Smooth muscle cell (in vitro differentiated cells): ENCODE data around the gene SLC29A1. TPM values are rescaled to one million over a fixed set of nuclear protein-coding genes. Genes with fewer than 3 reads are reported as not detected.

ENCODE experiments used
- DNase-seq: peaks from one replicate; lab custom pipeline; 2025; ENCODE audit not compliant: unreplicated experiment; lab: John Stamatoyannopoulos, UW
- H2AFZ ChIP-seq: fragments of 200-600 bp; sonication (generic); 2 replicates; pipeline ENCODE4 v1.6.0; 2016; ENCODE audit warnings: antibody characterized with exemption, low read depth, mild to moderate bottlenecking
- H3F3A ChIP-seq: fragments of 200-600 bp; sonication (generic); 2 replicates; pipeline ENCODE4 v1.6.0; 2017; ENCODE audit warnings: antibody characterized with exemption, low read depth
- H3K27ac ChIP-seq: fragments of 200-600 bp; sonication (generic); 2 replicates; pipeline ENCODE4 v1.5.1; 2016; ENCODE audit warnings: low read depth, mild to moderate bottlenecking
- H3K27me3 ChIP-seq: fragments of 200-600 bp; sonication (generic); 2 replicates; pipeline ENCODE4 v1.6.1; 2016; ENCODE audit warnings: low read depth, mild to moderate bottlenecking
- H3K36me3 ChIP-seq: fragments of 200-600 bp; sonication (generic); 2 replicates; pipeline ENCODE4 v1.5.1; 2016; ENCODE audit warnings: low read depth
- H3K4me1 ChIP-seq: fragments of 200-600 bp; sonication (generic); 2 replicates; pipeline ENCODE4 v1.5.1; 2016; ENCODE audit warnings: low read depth
- H3K4me2 ChIP-seq: fragments of 200-600 bp; sonication (generic); 2 replicates; pipeline ENCODE4 v1.6.0; 2016; ENCODE audit warnings: mild to moderate bottlenecking
- H3K4me3 ChIP-seq: fragments of 200-600 bp; sonication (generic); 2 replicates; pipeline ENCODE4 v1.5.1; 2016; ENCODE audit warnings: mild to moderate bottlenecking
- H3K79me2 ChIP-seq: fragments of 200-600 bp; sonication (generic); 2 replicates; pipeline ENCODE4 v1.6.0; 2016; ENCODE audit warnings: low read depth, mild to moderate bottlenecking
- H3K9ac ChIP-seq: fragments of 200-600 bp; sonication (generic); 2 replicates; pipeline ENCODE4 v1.6.0; 2016; ENCODE audit warnings: low read depth
- H3K9me3 ChIP-seq: fragments of 200-600 bp; sonication (generic); replicated peaks from 2 replicates; pipeline ENCODE4 v1.5.1; 2016; ENCODE audit warnings: low read depth
- H4K20me1 ChIP-seq: fragments of 200-600 bp; sonication (generic); 2 replicates; pipeline ENCODE4 v1.6.0; 2016; ENCODE audit warnings: low read depth
- CTCF ChIP-seq: fragments of 200-600 bp; sonication (generic); IDR thresholded peaks from 2 replicates; pipeline ENCODE4 v1.5.1; 2017; ENCODE audit warnings: borderline replicate concordance, mild to moderate bottlenecking, antibody characterized with exemption; ENCODE audit not compliant: insufficient read depth, poor library complexity, severe bottlenecking
- WGBS: methylation state at CpG from one replicate; pipeline ENCODE4 v1.1.7; 2016; ENCODE audit warnings: low lambda C conversion rate; 5-methylcytosine and 5-hydroxymethylcytosine counted together
- polyA plus RNA-seq: library from polyadenylated mRNA; unstranded; fragments of >200 nt; fragmentation: Nextera tagmentation; extraction: Ambion mirVana; gene quantifications from 2 replicates; pipeline ENCODE4 v1.2.1, GENCODE V29; 2016
- total RNA-seq: library from RNA; depleted of rRNA; stranded (reverse); fragments of >200 nt; gene quantifications from 2 replicates; pipeline ENCODE4 v1.2.3, GENCODE V29; 2014

The SLC29A1 gene
- total and polyA plus RNA-seq, 2 experiments from 2014 or later, result 7.4 to 8.0 TPM

GRCh38 chr6:44199883-44200282 is 23.5 kb upstream of the SLC29A1 start:
- TF ChIP-seq CTCF, result no peak
- no peaks in the 10 kb centered on the region for H4K20me1 ChIP-seq
- H3K27ac ChIP-seq, result no peak overlapping the region
- H3K79me2 ChIP-seq, result no peaks in the 10 kb centered on the region
- no peaks in the 10 kb centered on the region for H3K27me3 ChIP-seq
- no peak overlapping the region for H3K4me2 ChIP-seq
- H3K9me3 ChIP-seq, result no peaks in the 10 kb centered on the region
- 97% methylated on average over 4 of the region's 4 CpGs for WGBS
- no peaks in the 10 kb centered on the region for H3K36me3 ChIP-seq
- H3K4me3 ChIP-seq, result no peak overlapping the region
- no peak for DNase-seq
- no peak overlapping the region for H2AFZ ChIP-seq
- peaks cover 14% of the 10 kb centered on the region for H3K4me1 ChIP-seq
- no peaks in the 10 kb centered on the region for H3F3A ChIP-seq
- no peak overlapping the region for H3K9ac ChIP-seq

- no peaks in the 10 kb centered on the region for H3K36me3 ChIP-seq
- H3K27me3 ChIP-seq, result no peaks in the 10 kb centered on the region
- H4K20me1 ChIP-seq, result no peaks in the 10 kb centered on the region
- 93% methylated on average over 3 of the region's 3 CpGs for WGBS
- no peak overlapping the region for H2AFZ ChIP-seq
- H3K4me1 ChIP-seq, result peaks cover 14% of the 10 kb centered on the region
- no peaks in the 10 kb centered on the region for H3F3A ChIP-seq
- DNase-seq, result no peak
- TF ChIP-seq CTCF, result no peak
- H3K79me2 ChIP-seq, result no peaks in the 10 kb centered on the region
- no peak overlapping the region for H3K27ac ChIP-seq
- H3K9ac ChIP-seq, result no peak overlapping the region
- H3K9me3 ChIP-seq, result no peaks in the 10 kb centered on the region
- H3K4me2 ChIP-seq, result no peak overlapping the region
- no peak overlapping the region for H3K4me3 ChIP-seq
These were observed 22.2 kb upstream of the SLC29A1 start for GRCh38 chr6:44201200-44201599.

- no peaks in the 10 kb centered on the region for H3K9me3 ChIP-seq
- no peak overlapping the region for H3K27ac ChIP-seq
- DNase-seq, result no peak
- H2AFZ ChIP-seq, result no peak overlapping the region
- H3K27me3 ChIP-seq, result no peaks in the 10 kb centered on the region
- H3K4me3 ChIP-seq, result no peak overlapping the region
- H3K4me1 ChIP-seq, result peaks cover 20% of the 10 kb centered on the region
- H3K36me3 ChIP-seq, result no peaks in the 10 kb centered on the region
- WGBS, result 72% methylated on average over 11 of the region's 11 CpGs
- no peak overlapping the region for H3K4me2 ChIP-seq
- H4K20me1 ChIP-seq, result no peaks in the 10 kb centered on the region
- H3K9ac ChIP-seq, result no peak overlapping the region
- no peaks in the 10 kb centered on the region for H3K79me2 ChIP-seq
- no peaks in the 10 kb centered on the region for H3F3A ChIP-seq
- no peak for TF ChIP-seq CTCF
These were observed 21.6 kb upstream of the SLC29A1 start for GRCh38 chr6:44201638-44202303.
